H1 (cell line): ENCODE measurements around the gene RAB1B. TPM values are rescaled to one million over a fixed set of nuclear protein-coding genes. Genes with fewer than 3 reads are reported as not detected.

Source experiments
- CTCF ChIA-PET: fragments of 300-600 bp; sonication (Branson Sonifier 250); formaldehyde crosslinking; loops from one replicate; lab custom pipeline; 2021; ENCODE audit not compliant: partially characterized antibody; lab: Charles Lee
- POLR2A ChIA-PET: fragments of 300-600 bp; sonication (Branson Sonifier 250); formaldehyde crosslinking; loops from one replicate; lab custom pipeline; 2021; ENCODE audit warnings: inconsistent platforms; ENCODE audit not compliant: partially characterized antibody; lab: Charles Lee
- DNase-seq, 2 experiments: peaks; one replicate each; pipeline versions ENCODE4 v3.0.0 to v3.0.0-alpha.2; 2010 to 2022; ENCODE audit warnings: low spot score in 2 of 2, low read depth in 1 of 2, mixed read lengths in 1 of 2
- FAIRE-seq: peaks from 2 replicates; lab custom pipeline; 2011; peaks lifted over from hg19 to GRCh38; lab: Jason Lieb, UNC
- H2AFZ ChIP-seq: 2 replicates; pipeline ENCODE4 v1.8.1; 2012; ENCODE audit warnings: low read length, inconsistent platforms
- H2AK5ac ChIP-seq: 2 replicates; pipeline ENCODE4 v1.6.1; 2013; ENCODE audit warnings: low read depth, low read length
- H2BK120ac ChIP-seq: replicated peaks from 2 replicates; pipeline ENCODE3; 2013; ENCODE audit warnings: low read depth, low read length, inconsistent platforms
- H2BK12ac ChIP-seq: 2 replicates; pipeline ENCODE4 v1.6.1; 2013; ENCODE audit warnings: low read depth, low read length
- H2BK15ac ChIP-seq: 2 replicates; pipeline ENCODE4 v1.6.1; 2013; ENCODE audit warnings: low read length
- H2BK20ac ChIP-seq: 2 replicates; pipeline ENCODE4 v1.6.1; 2013; ENCODE audit warnings: low read length
- H2BK5ac ChIP-seq: 2 replicates; pipeline ENCODE4 v1.6.1; 2013; ENCODE audit warnings: low read depth, low read length
- H3K14ac ChIP-seq: 2 replicates; pipeline ENCODE4 v1.6.1; 2013; ENCODE audit warnings: inconsistent platforms; ENCODE audit not compliant: insufficient read length
- H3K18ac ChIP-seq: 2 replicates; pipeline ENCODE4 v1.6.1; 2013; ENCODE audit warnings: low read length; ENCODE audit errors: extremely low read depth
- H3K23ac ChIP-seq: 2 replicates; pipeline ENCODE4 v1.6.1; 2013; ENCODE audit warnings: inconsistent platforms; ENCODE audit not compliant: insufficient read length
- H3K23me2 ChIP-seq: 2 replicates; pipeline ENCODE4 v1.6.1; 2013; ENCODE audit warnings: low read depth, low read length
- H3K27ac ChIP-seq: 2 replicates; pipeline ENCODE4 v1.6.1; 2011; ENCODE audit warnings: low read depth, low read length, inconsistent platforms
- H3K27me3 ChIP-seq, 4 experiments: replicated peaks in 1 of 4; 1 replicate in 1 of 4; 2 replicates in 3 of 4; pipeline versions ENCODE4 v1.6.1 to v1.8.1; 2011 to 2013; ENCODE audit warnings: low read length in 3 of 4, mild to moderate bottlenecking in 3 of 4, inconsistent platforms in 2 of 4, mixed read lengths in 2 of 4, moderate library complexity in 1 of 4; ENCODE audit not compliant: control insufficient read depth in 3 of 4, insufficient read depth in 3 of 4; ENCODE audit errors: extremely low read depth in 1 of 4
- H3K36me3 ChIP-seq, 4 experiments: 2 replicates each; pipeline versions ENCODE4 v1.6.1 to v1.8.1; 2011 to 2013; ENCODE audit warnings: mild to moderate bottlenecking in 4 of 4, low read length in 3 of 4, moderate library complexity in 2 of 4, control low read depth in 1 of 4, inconsistent platforms in 1 of 4; ENCODE audit not compliant: insufficient read depth in 4 of 4, control insufficient read depth in 2 of 4
- H3K4ac ChIP-seq: replicated peaks from 2 replicates; pipeline ENCODE3; 2013; ENCODE audit warnings: low read length, low read depth, mixed read lengths, inconsistent platforms; ENCODE audit not compliant: insufficient read length
- H3K4me1 ChIP-seq, 4 experiments: replicated peaks in 1 of 4; 1 replicate in 1 of 4; 2 replicates in 3 of 4; pipeline versions ENCODE4 v1.6.1 to v1.8.1; 2011 to 2013; ENCODE audit warnings: low read length in 3 of 4, inconsistent platforms in 2 of 4, mixed read lengths in 1 of 4; ENCODE audit not compliant: insufficient read depth in 4 of 4, control insufficient read depth in 3 of 4
- H3K4me2 ChIP-seq, 2 experiments: 2 replicates each; pipeline versions ENCODE4 v1.6.1 to v1.8.1; 2011 to 2013; ENCODE audit warnings: low read depth in 2 of 2, low read length in 2 of 2, control low read depth in 1 of 2, inconsistent platforms in 1 of 2, mild to moderate bottlenecking in 1 of 2; ENCODE audit not compliant: insufficient read depth in 1 of 2
- H3K4me3 ChIP-seq, 4 experiments: fragments of 200-600, 300-600 bp in 1 of 4; sonication (generic), shearing (Covaris generic), sonication (Bioruptor Twin) in 1 of 4; 2 replicates each; pipeline versions ENCODE4 v1.5.1 to v1.8.1; 2011 to 2016; ENCODE audit warnings: low read length in 4 of 4, low read depth in 3 of 4, control low read depth in 2 of 4, inconsistent platforms in 2 of 4, mild to moderate bottlenecking in 2 of 4, mixed read lengths in 1 of 4, moderate library complexity in 1 of 4; ENCODE audit not compliant: insufficient read depth in 2 of 4; ENCODE audit errors: extremely low read depth in 1 of 4
- H3K56ac ChIP-seq: replicated peaks from 2 replicates; pipeline ENCODE3; 2013; ENCODE audit warnings: low read depth, mild to moderate bottlenecking, mixed read lengths, low read length, inconsistent platforms; ENCODE audit not compliant: insufficient read length
- H3K79me1 ChIP-seq: 2 replicates; pipeline ENCODE4 v1.6.1; 2013; ENCODE audit warnings: low read depth, low read length, control low read depth
- H3K79me2 ChIP-seq, 2 experiments: 2 replicates each; pipeline versions ENCODE4 v1.6.1 to v1.8.1; 2012 to 2013; ENCODE audit warnings: low read length in 2 of 2, mild to moderate bottlenecking in 2 of 2, inconsistent platforms in 1 of 2; ENCODE audit not compliant: insufficient read depth in 2 of 2, control insufficient read depth in 1 of 2
- H3K9ac ChIP-seq, 4 experiments: replicated peaks in 1 of 4; 1 replicate in 1 of 4; 2 replicates in 3 of 4; pipeline versions ENCODE4 v1.6.1 to v1.8.1; 2011 to 2013; ENCODE audit warnings: low read depth in 3 of 4, low read length in 3 of 4, control low read depth in 2 of 4, mild to moderate bottlenecking in 2 of 4, moderate library complexity in 2 of 4, inconsistent platforms in 1 of 4; ENCODE audit errors: extremely low read depth in 1 of 4
- H3K9me3 ChIP-seq, 2 experiments: 2 replicates each; pipeline versions ENCODE4 v1.6.1 to v1.8.1; 2012 to 2013; ENCODE audit warnings: mild to moderate bottlenecking in 2 of 2, moderate library complexity in 2 of 2, control low read depth in 1 of 2, inconsistent platforms in 1 of 2, low read depth in 1 of 2, low read length in 1 of 2, mixed read lengths in 1 of 2; ENCODE audit not compliant: insufficient read depth in 2 of 2
- H4K20me1 ChIP-seq, 2 experiments: replicated peaks in 1 of 2; 2 replicates each; pipeline versions ENCODE3 to v1.8.1; 2011 to 2013; ENCODE audit warnings: inconsistent platforms in 2 of 2, low read length in 2 of 2, mild to moderate bottlenecking in 1 of 2; ENCODE audit not compliant: insufficient read depth in 2 of 2, control insufficient read depth in 1 of 2
- H4K5ac ChIP-seq: 2 replicates; pipeline ENCODE4 v1.6.1; 2013; ENCODE audit warnings: low read length, low read depth, mixed read lengths, inconsistent platforms; ENCODE audit not compliant: insufficient read length
- H4K8ac ChIP-seq: 2 replicates; pipeline ENCODE4 v1.8.0; 2013; ENCODE audit warnings: mild to moderate bottlenecking, moderate library complexity, low read length, inconsistent platforms; ENCODE audit not compliant: insufficient read depth; ENCODE audit errors: extremely low read depth
- H4K91ac ChIP-seq: replicated peaks from 2 replicates; pipeline ENCODE3; 2013; ENCODE audit warnings: low read length, mixed read lengths, inconsistent platforms; ENCODE audit not compliant: insufficient read length
- CHD1 ChIP-seq: IDR thresholded peaks from 2 replicates; pipeline ENCODE4 v1.6.1; 2012; ENCODE audit warnings: low read depth, low read length, improper control_type of control experiment
- CTBP2 ChIP-seq: IDR thresholded peaks from 2 replicates; pipeline ENCODE4 v1.7.0; 2011; ENCODE audit warnings: borderline replicate concordance, mild to moderate bottlenecking, moderate library complexity, mixed read lengths, low read length; ENCODE audit not compliant: insufficient read depth, insufficient read length
- SAP30 ChIP-seq: fragments of 300-600 bp; sonication (generic); IDR thresholded peaks from 2 replicates; pipeline ENCODE4 v1.7.1; 2012; ENCODE audit warnings: low read length, moderate library complexity, mild to moderate bottlenecking, inconsistent platforms; ENCODE audit not compliant: insufficient read depth, insufficient replicate concordance
- WGBS, 2 experiments: shearing (Covaris generic) in 1 of 2; methylation state at CpG; one replicate each; pipeline versions ENCODE4 v1.1.6 to v1.1.7; 2013 to 2015; ENCODE audit warnings: low lambda C conversion rate in 2 of 2, mixed read lengths in 2 of 2, inconsistent platforms in 1 of 2, low coverage in 1 of 2, missing lambda C conversion rate in 1 of 2; ENCODE audit not compliant: insufficient replicate concordance in 2 of 2, insufficient coverage in 1 of 2, insufficient read length in 1 of 2; ENCODE audit errors: extremely low coverage in 1 of 2, missing lambda C conversion rate in 1 of 2; 5-methylcytosine and 5-hydroxymethylcytosine counted together
- polyA plus RNA-seq, 7 experiments: library from polyadenylated mRNA; depleted of rRNA in 3 of 7; stranded (reverse) in 5 of 7; unstranded in 2 of 7; fragments of >200 nt in 5 of 7; fragments of 200-250 nt in 2 of 7; gene quantifications; 1 replicate in 5 of 7; 2 replicates in 1 of 7; 4 replicates in 1 of 7; pipeline versions ENCODE4 v1.2.1 to v1.2.3, GENCODE V29; 2011 to 2013; ENCODE audit warnings: missing spikeins in 2 of 7, mixed read lengths in 2 of 7
- total RNA-seq: library from RNA; stranded (reverse); fragmentation: NEBNext Ultra II Directional; extraction: Animal tissue kit (Norgen Biotek cat#: 25700); gene quantifications from 2 replicates; pipeline ENCODE4 v1.2.1, GENCODE V29; 2021

Gene RAB1B
- total and polyA plus RNA-seq, 2 of the 8 experiments (the other 6 are each of a cell fraction or from before 2014, with no cell fraction given) = 100 to 217 TPM

DNA sequence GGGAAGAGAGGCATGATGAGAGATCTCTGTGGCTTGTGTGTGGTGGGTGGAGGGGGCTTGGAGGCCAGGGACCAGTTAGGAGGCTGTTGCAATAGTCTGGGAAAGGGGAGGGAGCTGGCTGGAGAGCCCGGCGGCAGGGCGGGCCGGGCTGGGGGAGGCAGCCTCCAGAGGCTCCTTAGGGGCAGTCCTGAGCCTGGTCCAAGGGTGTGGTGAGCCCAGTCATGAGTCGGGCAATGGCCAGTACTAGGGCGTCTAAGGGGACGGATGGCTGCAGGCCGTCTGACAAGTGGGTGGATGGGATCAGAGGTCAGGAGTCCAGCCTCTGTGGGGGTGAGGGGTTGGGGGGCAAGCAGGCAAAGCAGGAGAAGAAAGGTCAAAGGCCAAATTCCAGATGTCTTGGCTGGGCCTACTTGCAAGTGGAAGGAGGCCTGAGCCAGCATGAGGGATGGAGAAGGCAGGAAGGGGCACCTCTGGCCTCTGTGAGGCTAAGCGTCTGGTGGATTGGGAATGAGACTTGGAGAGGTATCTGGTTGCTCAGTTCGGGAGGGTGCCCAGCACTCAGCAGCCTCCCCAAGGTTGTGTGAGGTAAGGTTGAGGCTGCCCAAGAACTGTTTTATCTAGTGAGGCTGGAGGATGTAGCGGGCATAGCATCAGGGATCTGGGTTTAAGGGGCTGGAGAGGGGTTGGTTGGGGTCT lies 54.4 kb downstream of the RAB1B start:
- Histone ChIP-seq H3K4me2 (no peak overlapping the region), H3K18ac (no peak overlapping the region), H2AFZ (no peak overlapping the region), H4K91ac (no peak overlapping the region), H2BK5ac (no peak overlapping the region), H4K5ac (no peak overlapping the region), H2BK12ac (peak overlapping the region; percentile 17; the same call in 1 of the 2 replicates), H3K9me3 (no peaks in the 10 kb centered on the region), H3K4me1 (peaks cover 4 to 16% (median 11%) of the 10 kb centered on the region in 4 experiments), H3K36me3 (no peaks in the 10 kb centered on the region), H3K79me2 (no peaks in the 10 kb centered on the region), H3K23me2 (peaks cover 3% of the 10 kb centered on the region; the same call in 1 of the 2 replicates), H2BK15ac (no peak overlapping the region), H4K8ac (no peak overlapping the region), H3K56ac (no peak overlapping the region), H2AK5ac (no peak overlapping the region), H2BK120ac (no peak overlapping the region), H3K27ac (no peak overlapping the region), H2BK20ac (no peak overlapping the region), H3K23ac (no peak overlapping the region), H3K27me3 (peaks cover 0 to 8% (median 5%) of the 10 kb centered on the region in 4 experiments; a peak in 3 of 7 replicates), H3K79me1 (no peaks in the 10 kb centered on the region), H4K20me1 (no peaks in the 10 kb centered on the region), H3K4me3 (no peak overlapping the region), H3K14ac (no peak overlapping the region), H3K4ac (no peak overlapping the region), H3K9ac (no peak overlapping the region)
- DNase-seq (no peak), FAIRE-seq (no peak)
- POLR2A ChIA-PET = interaction anchor here (1.0 to 1.5 kb wide), 4 partner anchors 10 to 40 kb away, joined by 3 to 7 read pairs (median 4); partner anchors contain the start of genes BRMS1 and RIN1
- WGBS, 2 experiments = 92% methylated on average over 11 of the region's 11 CpGs; no CpG with 5 or more reads in 1 of the 2 experiments
- CTCF ChIA-PET = interaction anchor here (1.2 to 2.0 kb wide), 15 partner anchors 10 to 101 kb away, joined by 3 to 48 read pairs (median 6); partner anchors contain the start of genes RIN1, TMEM151A and YIF1A
- TF ChIP-seq CHD1 (no peak), CTBP2 (no peak), SAP30 (no peak)
